ENCODE results near the gene MCUB.
"Not testable (repeated sequence)": the region's sequence is repeated elsewhere in the genome, so short reads cannot be mapped to it uniquely, and the experiment has no call there.

The MCUB gene

DNA sequence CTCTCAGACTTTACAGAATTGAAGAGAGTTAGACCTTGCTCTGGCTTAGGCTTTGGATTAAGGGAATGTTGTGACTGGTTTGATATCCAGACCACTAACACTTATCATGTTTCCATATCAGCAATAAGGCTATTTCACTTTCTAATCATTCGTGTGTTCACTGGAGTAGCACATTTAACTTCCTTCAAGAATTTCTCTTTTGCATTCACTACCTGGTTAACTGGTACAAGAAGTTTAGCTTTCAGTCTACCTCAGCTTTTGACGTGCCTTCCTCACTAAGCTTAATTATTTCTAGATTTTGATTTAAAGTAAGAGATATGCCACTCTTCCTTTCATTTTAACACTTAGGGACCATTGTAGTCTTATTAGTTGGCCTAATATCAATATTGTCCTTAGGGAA, 80.6 kb downstream of the MCUB start:
- DNase-seq = no peak

DNA sequence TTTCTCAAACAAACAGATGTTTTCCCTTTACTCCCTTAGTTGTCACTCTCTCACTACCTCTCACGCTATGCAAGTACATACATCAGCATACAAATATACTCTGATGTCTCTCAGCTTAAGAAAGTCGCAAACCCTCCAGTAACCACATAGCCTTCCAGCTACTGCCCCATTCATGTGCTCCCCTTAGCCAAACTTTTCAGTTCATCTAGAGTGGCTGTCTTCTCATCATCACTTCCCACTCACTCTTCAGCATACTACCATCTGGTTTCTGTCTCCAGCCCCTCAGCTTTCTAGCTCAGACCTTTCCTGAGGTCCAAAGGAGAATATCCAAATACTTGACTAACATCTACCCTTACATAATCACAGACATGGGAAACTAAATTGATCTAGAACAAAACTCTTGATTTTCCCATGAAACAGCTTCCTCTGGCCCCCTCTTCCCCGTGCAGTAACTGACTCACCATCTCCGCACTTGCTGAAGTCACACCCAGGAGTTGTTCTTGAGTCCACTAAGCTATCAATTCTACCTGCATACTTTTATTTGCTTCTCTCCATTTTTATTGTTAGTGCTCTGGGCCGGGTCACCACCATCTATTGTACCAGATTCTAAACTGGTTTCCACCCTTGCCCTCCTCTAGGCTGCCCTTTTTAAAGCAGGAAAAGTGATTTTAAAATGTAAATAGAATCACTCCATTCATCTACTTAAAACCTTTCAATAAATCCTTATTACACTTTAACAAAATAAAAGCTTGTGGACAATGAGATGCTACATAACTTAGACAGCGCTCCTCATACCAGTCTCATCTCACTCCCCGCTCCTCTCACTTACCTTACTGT, 86.0 kb downstream of the MCUB start:
- no peak for DNase-seq

DNA sequence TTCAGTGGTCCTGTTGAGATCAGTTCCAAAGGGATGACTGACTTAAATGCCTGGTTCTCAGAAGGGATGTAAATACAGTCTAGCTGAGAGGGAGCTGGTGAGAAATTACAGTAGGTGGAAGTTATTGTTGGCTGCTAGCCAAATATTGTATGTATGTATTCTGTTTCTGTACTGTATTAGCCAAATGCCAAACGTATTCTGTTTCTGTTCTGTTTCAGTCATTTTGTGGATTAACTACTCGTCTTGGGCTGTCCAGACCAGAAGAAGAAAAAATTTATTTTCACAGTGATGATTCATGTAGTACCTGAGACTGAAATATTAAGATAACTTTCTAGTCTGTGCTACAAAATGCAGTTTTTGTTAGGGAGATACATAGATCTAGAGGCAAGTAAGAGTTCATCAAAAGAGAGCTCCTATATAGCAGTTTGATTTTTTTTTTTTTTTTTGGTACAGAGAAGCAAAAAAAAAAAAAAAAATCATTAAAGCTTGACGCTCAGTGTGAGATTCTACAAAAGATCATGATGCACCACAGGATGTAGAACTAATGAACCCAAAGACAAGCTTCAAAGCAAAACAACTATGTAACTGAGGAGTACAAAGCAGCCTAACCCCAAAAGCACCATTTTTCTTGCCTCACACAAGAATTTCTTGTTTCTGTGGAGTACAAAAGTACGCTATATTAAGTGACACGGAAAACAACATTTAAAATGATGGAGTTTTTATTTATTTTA, 88.4 kb downstream of the MCUB start:
- no peak for DNase-seq

DNA sequence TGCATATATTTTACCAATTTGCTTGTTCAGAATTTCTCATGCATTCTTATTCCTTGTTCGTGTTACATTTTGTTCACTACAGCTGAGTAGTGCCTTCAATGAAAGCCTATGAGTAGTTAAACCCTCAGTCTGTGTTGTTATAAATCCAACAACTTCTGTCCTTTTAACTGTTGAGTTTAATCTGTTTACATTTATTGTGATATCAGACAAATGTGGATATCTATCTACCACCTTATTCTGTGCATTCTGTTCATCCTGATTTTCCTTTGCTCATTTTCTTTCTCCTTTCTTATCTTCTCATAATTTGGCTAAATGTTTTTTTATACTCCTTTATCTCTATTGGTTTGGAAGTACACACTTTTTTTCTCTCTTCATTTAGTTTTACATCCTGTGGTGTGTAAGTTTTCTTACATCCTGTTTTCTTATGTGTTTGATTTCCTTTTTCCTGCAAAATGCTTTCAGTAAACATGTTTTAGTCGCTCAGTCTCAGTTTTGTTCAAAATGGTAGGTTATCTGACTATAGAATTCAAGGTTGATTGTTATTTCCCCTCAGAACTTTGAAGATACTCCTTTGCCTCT, 89.0 kb downstream of the MCUB start:
- no peak for DNase-seq

DNA sequence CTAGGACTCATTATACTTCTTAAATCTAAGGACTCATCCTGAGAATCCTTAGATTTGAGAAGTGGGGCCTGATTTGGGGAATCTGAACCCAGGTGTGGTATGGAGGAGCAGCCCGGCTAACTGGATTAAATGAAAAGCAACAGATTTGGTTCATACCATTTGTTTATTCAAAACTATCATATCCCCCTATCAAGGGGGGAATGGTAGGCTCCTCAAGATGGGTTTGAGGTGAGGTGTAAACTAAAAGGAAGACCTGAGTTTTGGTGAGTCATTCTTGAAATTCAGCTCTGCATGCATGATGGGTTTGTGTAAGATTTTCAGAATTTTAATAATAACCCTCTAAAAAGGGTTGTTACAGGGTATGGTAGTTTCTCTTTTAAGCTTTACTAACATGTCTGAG, 89.8 kb downstream of the MCUB start:
- no peak for DNase-seq

DNA sequence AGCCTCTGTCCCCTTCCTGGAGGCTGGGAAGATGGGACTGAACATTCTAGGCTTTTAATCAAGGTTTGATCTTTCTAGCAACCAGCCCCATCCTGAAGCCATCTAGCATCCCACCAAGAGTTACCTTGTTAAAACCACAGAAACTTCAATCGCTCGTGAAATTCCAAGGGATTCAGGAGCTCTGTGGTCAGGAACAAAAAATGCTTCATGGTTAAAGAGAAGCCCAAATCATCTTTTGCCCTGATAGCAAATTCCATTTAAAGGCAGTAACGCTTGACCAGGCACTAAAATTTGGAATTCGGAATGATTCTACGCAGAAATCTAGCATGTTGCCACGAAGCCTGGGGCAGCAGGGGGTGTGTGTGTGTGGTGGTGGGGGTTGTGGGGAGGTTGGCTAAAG, 95.3 kb downstream of the MCUB start:
- no peak for DNase-seq

DNA sequence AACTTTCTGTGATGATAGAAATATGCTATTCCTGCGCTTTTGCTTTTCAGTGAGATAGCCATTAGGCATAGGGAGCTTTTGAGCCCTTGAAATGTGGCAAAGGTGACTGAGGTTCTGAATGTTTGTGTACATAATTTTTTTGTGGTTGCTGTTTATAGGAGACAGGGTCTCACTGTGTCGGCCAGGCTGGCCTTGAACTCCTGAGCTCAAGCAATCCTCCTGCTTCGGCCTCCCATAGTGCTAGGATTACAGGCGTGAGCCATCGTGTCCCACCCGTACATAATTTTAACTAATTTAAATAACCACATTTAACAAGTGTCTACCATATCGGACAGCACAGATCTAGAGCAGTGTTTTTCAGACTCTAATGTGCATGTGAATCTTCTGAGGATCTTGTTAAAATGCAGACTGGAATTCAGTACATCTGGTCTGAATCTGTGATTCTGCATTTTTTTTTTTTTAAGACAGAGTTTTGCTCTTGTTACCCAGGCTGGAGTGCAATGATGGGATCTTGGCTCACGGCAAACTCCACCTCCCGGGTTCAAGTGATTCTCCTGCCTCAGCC, 97.9 kb downstream of the MCUB start:
- DNase-seq = no peak

DNA sequence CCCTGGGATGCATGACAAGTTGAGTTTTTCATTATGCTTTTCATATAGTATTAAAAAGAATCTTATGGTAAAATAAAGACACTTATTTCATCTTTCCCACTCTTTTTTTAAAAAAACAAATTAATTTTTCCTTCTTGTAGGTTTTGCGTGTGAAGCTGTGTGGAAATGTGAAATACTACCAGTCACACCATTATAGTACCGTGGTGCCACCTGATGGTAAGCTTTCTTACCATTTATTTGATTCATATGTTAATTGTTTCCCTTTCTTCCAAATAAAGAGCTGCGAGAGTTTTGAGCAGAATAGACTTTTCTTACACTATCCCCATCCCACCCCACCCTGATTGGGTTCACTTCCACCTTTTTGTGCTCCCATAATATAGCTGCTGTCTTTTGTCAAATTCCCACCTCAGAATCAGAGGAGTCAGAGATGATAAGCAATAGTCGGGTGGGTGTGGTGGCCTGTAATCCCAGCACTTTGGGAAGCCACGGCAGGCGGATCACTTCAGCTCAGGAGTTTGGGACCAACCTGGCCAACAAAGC, 98.9 kb downstream of the MCUB start:
- no peak for DNase-seq

DNA sequence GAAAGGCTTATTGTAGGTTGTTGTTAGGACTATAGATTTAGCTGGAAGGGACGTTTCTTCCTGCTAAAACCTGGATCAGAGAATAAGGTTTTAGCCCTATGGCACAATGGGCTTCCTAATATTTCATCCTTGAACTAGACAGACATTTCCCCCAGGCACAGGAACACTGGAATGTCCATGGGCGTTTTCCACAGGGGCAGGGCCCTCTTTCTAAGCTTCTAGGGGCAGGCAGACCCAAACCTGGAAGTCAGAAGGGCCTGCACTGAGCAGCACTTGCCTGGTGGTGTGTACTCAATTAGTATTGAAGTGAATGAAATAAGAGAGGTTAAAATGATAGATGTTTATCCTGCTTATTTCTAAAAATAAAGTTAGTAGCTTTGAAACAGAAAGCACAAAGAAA, 102.1 kb downstream of the MCUB start:
- no peak for DNase-seq

DNA sequence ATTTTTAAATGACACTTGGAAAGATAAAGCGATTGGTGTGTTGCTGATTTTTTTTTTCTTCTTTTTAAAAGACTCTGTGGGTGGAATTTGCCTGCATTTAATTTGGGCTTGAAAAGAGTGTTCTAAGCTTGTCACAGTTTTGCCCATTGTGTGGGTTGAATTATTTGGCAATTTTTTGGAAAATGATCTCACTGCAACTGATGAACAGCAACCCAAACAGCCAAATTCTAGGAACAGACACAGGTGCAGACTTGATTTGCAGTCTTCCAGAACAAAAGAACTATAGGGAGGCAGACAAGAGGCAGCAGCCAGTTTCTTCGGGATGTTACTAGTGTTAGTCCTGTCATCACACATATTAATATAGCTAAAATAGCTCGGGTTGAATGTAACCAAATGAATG, 102.7 kb downstream of the MCUB start:
- DNase-seq = no peak

DNA sequence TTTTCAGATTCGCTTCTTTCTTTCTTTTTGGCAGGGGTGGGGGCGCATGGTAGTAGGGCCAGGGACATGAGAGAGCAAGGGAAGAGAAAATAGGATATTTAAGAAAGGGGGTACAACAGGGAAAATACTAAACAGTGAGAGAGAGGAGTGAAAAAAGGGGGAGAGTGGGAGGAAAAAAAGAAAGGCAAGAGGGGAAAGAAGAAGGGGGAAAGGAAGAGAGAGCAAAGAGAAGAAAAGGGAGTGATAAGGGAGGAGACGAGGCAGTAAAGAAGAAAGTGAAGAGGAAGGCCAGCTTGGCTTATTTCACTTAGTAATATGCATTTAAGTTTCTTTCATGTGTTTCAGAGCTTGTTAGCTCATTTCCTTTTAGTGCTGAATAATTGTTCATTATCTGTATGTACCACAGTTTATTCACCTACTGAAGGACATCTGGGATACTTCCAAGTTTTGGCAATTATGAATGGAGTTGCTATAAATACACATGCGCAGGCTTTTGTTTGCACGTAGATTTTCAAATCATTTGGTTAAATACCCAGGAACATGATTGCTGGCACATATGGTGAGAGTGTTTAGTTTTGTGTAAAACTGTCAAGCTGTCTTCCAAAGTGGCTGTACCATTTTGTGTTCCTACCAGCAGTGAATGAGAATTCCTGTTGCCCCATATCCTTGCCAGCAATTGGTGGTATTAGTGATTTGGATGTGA, 105.9 kb downstream of the MCUB start:
- DNase-seq = no peak

DNA sequence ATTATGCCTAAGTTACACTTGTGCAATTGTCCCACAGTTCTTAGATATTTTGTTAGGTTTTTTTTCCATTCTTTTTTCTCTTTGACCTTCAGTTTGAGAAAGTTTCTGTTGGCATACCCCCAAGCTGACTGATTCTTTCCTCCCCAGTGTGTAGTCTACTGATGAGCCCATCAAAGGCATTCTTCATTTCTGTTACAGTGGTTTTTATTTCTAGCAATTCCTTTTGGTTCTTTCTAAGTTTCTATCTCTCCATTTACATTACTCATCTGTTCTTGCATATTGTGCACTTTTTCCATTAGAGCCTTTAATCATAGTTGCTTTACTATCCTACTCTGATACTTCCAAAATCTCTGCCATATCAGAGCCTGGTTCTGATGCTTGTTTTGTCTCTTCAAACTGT, 111.3 kb downstream of the MCUB start:
- no peak for DNase-seq

DNA sequence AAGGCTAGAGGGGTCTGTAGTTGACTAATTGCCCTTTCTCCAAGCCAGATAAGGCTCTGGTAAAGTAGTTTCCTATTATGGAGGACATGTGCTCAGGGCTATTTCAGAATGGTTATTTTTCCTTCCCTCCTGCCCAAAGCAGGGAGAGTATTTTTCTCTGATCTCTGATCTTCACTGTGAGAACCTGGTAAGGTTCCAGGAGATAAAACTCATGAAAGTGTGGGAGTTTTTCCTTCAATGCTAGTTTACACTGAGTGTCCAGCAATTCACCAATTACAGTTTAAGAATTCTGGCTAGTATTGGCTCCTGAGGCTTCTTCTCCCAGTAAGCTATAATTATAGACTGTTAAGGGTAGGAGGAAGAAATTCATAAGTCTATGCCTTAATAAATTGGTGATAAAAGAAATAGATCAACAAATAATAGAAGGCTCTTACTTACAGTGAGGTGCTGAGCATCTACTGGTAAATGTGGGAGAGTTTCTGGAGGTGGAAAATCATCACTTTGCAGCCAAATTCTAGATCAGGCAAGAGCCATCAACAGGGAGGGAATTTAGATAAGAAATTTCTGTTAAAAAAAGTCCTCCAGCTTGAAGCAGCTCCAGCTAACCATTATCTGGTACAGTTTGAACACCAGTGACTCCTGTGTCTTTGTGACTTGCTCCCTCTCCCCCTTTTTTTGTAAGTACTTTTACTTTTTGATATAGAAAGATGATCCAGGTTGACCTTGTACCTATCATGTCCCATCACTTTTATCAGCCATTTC, 112.3 kb downstream of the MCUB start:
- DNase-seq = peak; percentile 56

DNA sequence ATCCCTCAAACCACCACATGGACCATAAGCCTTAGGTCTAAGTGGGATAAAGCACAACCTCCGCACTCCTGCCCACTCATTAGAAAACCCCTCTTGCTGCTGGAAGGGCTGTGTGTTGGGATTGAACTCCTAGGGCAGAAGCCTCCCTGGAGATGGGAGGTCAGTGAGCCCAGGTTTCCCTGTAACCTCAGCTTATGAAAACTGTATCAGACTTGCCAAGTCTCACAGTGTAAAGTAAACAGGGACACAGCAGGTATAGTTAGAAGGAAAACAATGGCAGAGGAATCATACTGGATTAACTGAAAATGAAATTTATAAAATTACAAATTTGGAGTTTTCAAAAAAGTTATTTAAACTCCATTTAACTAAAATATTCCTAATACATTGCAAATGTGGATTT, 113.3 kb downstream of the MCUB start:
- no peak for DNase-seq

DNA sequence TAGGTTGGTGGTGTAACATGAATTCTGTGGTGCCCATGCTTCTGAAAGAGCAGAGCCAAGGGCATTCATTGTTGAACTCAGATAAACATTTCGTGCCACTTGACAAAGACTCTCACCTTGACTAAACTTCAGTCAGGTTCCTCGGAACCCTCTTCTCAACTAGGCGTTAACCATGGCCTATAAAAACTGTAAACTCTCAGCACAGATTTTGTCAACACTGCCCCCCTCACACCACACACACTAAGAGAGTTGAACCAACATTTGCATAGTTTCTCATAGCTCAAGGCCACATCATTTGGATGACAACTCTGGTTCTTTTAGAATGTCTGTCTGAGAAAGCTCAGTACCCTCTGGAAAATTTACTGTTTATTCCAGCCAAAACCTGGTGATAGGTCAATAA, 115.1 kb downstream of the MCUB start:
- no peak for DNase-seq

DNA sequence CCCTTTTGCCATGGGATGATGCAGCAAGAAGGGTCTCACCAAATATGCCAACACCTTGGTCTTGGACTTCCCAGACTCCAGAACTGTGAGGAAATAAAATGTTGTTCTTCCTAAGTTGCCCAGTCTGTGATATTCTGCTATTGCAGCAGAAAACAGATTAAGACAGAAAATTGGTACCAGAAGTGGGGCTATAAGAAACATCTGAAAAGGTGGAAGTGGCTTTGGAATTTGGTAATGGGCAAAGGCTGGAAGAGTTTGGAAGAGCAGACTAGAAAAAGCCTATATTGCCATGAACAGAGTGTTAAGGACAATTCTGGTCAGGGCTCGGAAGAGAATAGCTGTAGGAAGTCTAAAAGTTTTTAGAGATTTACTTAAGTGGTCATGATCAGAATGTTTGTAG, 115.8 kb downstream of the MCUB start:
- DNase-seq = no peak

DNA sequence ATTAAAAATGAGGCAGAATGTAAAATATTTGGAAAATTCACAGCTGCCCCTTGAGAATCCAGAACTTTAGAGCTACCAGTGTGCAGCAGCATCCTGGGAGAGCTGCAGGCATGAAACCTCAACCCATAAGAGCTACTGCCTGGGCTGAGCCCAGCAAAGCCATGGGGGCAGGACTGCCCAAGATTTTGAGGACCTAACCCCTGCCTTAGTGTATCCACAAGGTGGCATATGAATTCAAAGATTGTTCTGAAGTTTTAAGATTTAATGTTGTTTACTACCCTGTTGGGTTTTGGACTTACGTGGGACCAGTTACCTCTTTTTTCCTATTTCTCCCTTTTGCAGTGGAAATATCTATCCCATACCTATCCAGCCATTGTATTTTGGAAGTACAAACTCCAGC, 116.8 kb downstream of the MCUB start:
- DNase-seq = no peak

DNA sequence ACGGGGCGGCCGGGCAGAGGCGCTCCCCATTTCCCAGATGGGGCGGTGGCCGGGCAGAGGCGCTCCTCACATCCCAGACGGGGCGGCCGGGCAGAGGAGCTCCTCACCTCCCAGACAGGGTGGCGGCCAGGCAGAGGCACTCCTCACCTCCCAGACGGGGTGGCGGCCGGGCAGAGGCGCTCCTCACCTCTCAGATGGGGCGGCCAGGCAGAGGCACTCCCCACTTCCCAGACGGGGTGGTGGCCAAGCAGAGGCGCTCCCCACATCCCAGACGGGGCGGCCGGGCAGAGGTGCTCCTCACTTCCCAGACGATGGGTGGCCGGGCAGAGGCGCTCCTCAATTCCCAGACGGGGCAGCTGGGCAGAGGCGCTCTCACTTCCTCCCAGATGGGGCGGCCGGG, 118.4 kb downstream of the MCUB start:
- DNase-seq = not testable (repeated sequence)

DNA sequence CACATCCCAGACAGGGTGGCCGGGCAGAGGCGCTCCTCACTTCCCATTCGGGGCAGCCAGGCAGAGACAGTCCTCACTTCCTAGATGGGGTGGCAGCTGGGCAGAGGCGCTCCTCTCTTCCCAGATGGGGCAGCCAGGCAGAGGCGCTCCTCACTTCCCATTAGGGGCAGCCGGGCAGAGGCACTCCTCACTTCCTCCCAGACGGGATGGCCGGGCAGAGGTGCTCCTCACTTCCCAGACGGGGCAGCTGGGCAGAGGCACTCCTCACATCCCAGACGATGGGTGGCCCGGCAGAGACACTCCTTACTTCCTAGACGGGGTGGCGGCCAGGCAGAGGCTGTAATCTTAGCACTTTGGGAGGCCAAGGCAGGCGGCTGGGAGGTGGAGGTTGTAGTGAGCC, 118.9 kb downstream of the MCUB start:
- DNase-seq = not testable (repeated sequence)

DNA sequence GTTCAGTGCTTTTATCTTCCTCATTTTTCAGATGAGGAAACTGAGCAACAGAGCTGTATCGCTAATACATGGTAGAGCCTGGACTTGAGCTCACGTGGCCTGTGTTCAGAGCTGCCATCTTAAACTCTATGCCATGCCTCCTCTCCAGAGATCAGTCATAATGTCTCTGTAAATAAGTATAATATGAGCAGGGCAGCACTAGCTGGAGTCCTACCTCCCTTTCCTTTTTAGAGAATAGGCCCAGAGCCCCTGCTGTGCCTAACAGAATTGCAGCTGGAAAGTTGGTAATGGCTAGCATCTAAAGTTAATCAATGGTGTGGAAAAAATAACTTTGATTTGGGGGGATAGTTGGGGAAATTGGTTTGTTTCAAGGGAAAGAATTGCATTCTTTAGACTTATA, 122.8 kb downstream of the MCUB start:
- no peak for DNase-seq

DNA sequence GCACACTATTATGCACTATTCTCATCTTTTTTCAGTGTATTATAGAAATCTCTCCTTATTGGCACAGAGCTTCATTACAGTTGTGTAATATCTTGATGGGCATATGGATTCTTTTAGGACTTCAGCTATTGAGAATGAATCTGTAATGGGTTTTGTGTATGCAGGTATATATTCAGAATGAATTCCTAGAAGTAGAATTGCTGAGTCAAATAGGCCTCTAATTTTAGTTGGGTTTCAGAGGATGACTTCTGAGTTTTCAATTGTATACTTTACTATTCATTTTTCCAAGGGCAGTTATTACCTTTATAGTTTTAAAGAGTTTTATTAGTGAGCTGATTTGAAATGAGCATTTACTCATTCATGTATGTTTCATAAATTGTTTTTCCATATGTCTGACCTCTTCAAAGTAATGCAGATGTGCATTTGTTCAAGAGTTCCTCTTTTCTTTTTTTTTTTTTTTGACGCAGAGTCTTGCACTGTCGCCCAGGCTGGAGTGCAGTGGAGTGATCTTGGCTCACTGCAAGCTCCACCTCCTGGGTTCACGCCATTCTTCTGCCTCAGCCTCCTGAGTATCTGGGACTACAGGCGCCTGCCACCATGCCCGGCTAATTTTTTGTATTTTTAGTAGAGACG, 123.7 kb downstream of the MCUB start:
- no peak for DNase-seq

DNA sequence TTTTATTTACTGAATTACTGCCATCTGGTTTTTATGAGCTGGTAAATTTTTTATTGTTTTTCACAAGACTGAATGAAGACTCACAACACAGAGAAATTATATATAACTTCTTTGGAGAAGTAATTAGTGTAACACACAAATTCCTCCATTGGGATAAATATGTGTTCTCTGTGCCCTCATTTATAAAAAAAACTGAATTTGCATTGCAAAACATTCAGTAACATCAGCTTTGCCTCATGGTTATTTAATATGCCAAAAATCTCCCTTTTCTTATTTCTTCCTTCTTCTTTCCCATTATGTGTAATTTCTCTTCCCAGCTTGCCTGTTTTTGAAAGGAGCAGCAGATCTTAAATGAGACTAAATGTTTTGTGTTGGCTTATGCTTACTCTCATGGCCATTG, 124.7 kb downstream of the MCUB start:
- no peak for DNase-seq
